SK-N-MC (cell line): Measurements from ENCODE around the gene BST1.
"Not testable (repeated sequence)": the region's sequence is repeated elsewhere in the genome, so short reads cannot be mapped to it uniquely, and the experiment has no call there.

ENCODE experiments used
- DNase-seq: peaks from one replicate; pipeline ENCODE4 v3.0.0-alpha.2; 2011; ENCODE audit warnings: low read depth, low spot score
- H3K27ac ChIP-seq: fragments of 200-600 bp; sonication (generic); 2 replicates; pipeline ENCODE4 v1.5.1; 2016; ENCODE audit warnings: mixed run types
- H3K36me3 ChIP-seq: fragments of 200-600 bp; sonication (generic); 2 replicates; pipeline ENCODE4 v1.6.1; 2017; ENCODE audit warnings: antibody characterized with exemption, low read length, mixed read lengths; ENCODE audit not compliant: insufficient read depth
- H3K4me3 ChIP-seq: fragments of 200-600 bp; sonication (generic); 2 replicates; pipeline ENCODE4 v1.5.1; 2016
- H3K9ac ChIP-seq: fragments of 200-600 bp; sonication (generic); 2 replicates; pipeline ENCODE4 v1.8.0; 2017; ENCODE audit warnings: mixed run types, mixed read lengths; ENCODE audit not compliant: insufficient read length
- H3K9me3 ChIP-seq: fragments of 200-600 bp; sonication (generic); 2 replicates; pipeline ENCODE4 v1.6.1; 2017; ENCODE audit warnings: low read depth, mild to moderate bottlenecking, antibody characterized with exemption, low read length, moderate library complexity, mixed read lengths
- EZH2 ChIP-seq: fragments of 200-600 bp; sonication (generic); IDR thresholded peaks from one replicate; pipeline ENCODE4 v1.6.1; 2017; ENCODE audit warnings: antibody characterized with exemption
- FOXP2 ChIP-seq: optimal IDR thresholded peaks from 2 replicates; pipeline ENCODE3; 2011; ENCODE audit warnings: mild to moderate bottlenecking, moderate library complexity; ENCODE audit not compliant: insufficient read depth; ENCODE audit errors: extremely low read length, control extremely low read depth
- POLR2AphosphoS5 ChIP-seq: IDR thresholded peaks from 2 replicates; pipeline ENCODE4 v1.6.1; 2012; ENCODE audit warnings: mild to moderate bottlenecking, low read depth, low read length, borderline replicate concordance

BST1 gene

GRCh38 chr4:15751153-15751552 is 48.3 kb downstream of the BST1 start:
- H3K27ac ChIP-seq, result no peak overlapping the region
- no peak overlapping the region for H3K9ac ChIP-seq
- H3K36me3 ChIP-seq, result no peaks in the 10 kb centered on the region
- TF ChIP-seq EZH2 (no peak), POLR2AphosphoS5 (no peak), FOXP2 (no peak)
- no peak overlapping the region for H3K4me3 ChIP-seq
- no peaks in the 10 kb centered on the region for H3K9me3 ChIP-seq
- no peak for DNase-seq

DNA sequence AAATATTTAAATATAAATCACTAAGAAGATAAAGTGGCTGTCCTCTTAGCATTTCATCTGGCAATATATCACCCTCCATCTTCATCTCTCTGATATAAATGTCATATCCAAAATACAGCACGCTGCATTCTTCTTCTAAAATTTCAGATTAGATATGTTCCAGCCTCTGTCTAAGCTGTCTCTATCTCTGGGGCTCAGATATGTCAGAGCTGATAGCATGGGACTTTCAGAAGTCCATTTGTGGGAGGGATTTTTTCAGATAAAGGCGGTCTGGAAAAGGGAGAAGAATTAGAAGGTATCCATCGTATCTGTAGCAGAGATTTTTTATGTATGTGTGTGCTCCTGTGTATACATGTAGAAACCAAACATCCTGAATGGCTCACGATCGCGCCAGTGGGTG is 50.2 kb downstream of the BST1 start:
- Histone ChIP-seq H3K36me3 (no peaks in the 10 kb centered on the region), H3K9me3 (no peaks in the 10 kb centered on the region), H3K4me3 (no peak overlapping the region), H3K9ac (no peak overlapping the region), H3K27ac (no peak overlapping the region)
- DNase-seq, result no peak
- TF ChIP-seq FOXP2, result no peak
- TF ChIP-seq EZH2, result no peak

DNA sequence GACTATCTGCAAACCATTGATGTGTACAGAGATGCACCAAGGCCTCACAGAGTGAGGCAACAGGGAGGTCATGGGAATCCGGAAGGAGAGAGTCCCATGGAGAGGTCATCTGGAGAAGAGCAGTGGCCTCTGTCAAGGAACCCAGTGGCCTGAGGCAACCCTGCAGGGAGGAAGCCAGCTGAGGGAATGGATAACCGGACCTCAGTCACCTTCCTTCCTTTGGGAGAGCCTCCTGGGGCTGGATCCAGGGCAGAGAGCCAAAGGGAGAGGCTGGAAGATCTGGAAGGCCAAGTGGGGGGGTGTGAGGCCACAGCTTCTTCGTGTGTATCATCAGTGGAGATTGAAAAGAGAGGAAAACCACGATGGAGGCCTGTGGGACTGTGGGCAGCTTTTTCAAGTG is 50.9 kb downstream of the BST1 start:
- DNase-seq, result no peak
- Histone ChIP-seq H3K9me3 (no peaks in the 10 kb centered on the region), H3K9ac (no peak overlapping the region), H3K4me3 (no peak overlapping the region), H3K36me3 (no peaks in the 10 kb centered on the region), H3K27ac (no peak overlapping the region)
- TF ChIP-seq POLR2AphosphoS5, result no peak

- no peak for DNase-seq
- H3K9me3 ChIP-seq, result no peaks in the 10 kb centered on the region
- no peak overlapping the region for H3K4me3 ChIP-seq
- no peaks in the 10 kb centered on the region for H3K36me3 ChIP-seq
- H3K9ac ChIP-seq, result no peak overlapping the region
- TF ChIP-seq POLR2AphosphoS5, result no peak
- no peak for TF ChIP-seq EZH2
- no peak for TF ChIP-seq FOXP2
- no peak overlapping the region for H3K27ac ChIP-seq
Measured at GRCh38 chr4:15754323-15754722, 51.5 kb downstream of the BST1 start.

DNA sequence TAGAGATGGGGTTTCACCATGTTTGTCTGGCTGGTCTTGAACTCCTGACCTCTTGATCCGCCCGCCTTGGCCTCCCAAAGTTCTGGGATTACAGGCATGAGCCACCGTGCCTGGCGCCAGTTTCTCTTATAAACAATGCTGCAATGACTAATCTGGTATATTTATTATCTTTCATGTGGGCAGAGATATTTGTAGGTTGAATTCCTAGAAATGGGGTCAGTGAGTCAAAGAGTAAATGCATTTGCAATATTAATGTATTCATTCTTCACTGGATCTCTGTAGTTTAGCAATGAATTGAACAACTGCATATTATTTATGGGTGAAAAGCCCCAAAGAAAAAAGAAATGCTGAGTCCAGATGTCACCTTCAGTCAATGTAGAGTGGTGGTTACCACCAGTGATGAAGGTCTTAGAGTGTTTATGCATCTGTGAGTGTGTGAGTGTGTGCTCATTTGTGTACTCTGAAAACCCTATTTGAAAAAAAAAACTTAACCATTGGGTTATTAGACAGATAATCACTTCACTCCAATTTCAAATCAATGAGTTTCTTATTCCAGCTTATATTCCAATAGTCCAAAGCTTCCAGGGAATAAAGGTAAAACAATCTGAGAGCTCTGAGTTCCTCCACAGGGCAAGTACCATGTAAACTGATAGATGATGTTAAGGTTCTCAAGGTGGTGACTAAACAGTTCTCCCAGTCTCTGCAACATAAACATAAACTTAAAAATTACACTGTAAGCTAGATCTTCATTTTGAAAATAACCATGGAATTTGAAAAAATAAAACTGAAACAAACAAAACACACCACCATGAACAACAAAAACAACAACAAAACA is 52.7 kb downstream of the BST1 start:
- no peaks in the 10 kb centered on the region for H3K36me3 ChIP-seq
- H3K9ac ChIP-seq, result no peak overlapping the region
- no peaks in the 10 kb centered on the region for H3K9me3 ChIP-seq
- DNase-seq, result no peak
- no peak for TF ChIP-seq FOXP2
- no peak for TF ChIP-seq POLR2AphosphoS5
- no peak for TF ChIP-seq EZH2
- H3K27ac ChIP-seq, result no peak overlapping the region
- no peak overlapping the region for H3K4me3 ChIP-seq

- no peak overlapping the region for H3K4me3 ChIP-seq
- no peak overlapping the region for H3K27ac ChIP-seq
- no peak for DNase-seq
- no peaks in the 10 kb centered on the region for H3K36me3 ChIP-seq
- no peak for TF ChIP-seq EZH2
- no peak for TF ChIP-seq FOXP2
- TF ChIP-seq POLR2AphosphoS5, result no peak
- H3K9me3 ChIP-seq, result no peaks in the 10 kb centered on the region
- H3K9ac ChIP-seq, result no peak overlapping the region
Measured at GRCh38 chr4:15756361-15756861, 53.5 kb downstream of the BST1 start.

DNA sequence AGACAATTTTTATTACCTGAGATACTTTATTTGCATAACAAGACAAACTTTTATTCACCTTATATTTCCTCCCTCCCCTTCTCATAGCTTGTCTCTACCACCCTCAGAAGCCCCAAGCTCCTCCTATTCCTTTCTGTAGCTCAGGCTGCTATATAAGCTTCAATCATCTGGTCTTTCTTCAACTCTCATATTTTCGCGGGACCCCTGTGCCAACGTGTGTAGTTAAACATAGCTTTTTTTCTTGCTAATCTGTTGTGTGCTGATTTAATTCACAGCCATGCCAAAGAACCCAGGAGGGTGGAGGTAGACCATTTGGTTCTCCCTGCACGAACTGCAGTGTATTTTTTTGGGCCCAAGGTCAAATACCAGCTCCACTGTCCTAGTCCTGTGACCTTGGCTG is 54.2 kb downstream of the BST1 start:
- no peak overlapping the region for H3K27ac ChIP-seq
- no peak overlapping the region for H3K9ac ChIP-seq
- H3K36me3 ChIP-seq, result no peaks in the 10 kb centered on the region
- no peaks in the 10 kb centered on the region for H3K9me3 ChIP-seq
- no peak overlapping the region for H3K4me3 ChIP-seq
- TF ChIP-seq FOXP2, result no peak
- no peak for TF ChIP-seq EZH2
- no peak for TF ChIP-seq POLR2AphosphoS5
- DNase-seq, result no peak

DNA sequence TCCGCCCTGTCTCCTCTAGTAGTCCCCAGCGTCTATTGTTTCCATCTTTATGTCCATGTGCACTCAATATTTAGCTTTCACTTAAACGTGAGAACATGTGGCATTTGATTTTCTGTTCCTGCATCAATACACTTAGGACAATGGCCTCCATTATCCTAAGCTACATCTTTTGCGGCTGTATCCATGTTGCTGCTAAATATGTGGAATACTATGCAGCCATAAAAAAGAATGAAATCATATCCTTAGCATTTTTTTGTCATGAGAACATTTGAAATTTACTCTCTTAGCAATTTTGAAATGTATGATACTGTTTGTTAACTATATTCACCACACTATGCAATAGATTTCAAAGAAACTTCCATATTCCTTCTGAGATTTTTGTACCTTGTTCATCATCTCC is 55.4 kb downstream of the BST1 start:
- no peak overlapping the region for H3K9ac ChIP-seq
- no peak overlapping the region for H3K27ac ChIP-seq
- TF ChIP-seq EZH2, result no peak
- no peak for TF ChIP-seq FOXP2
- TF ChIP-seq POLR2AphosphoS5, result no peak
- no peak for DNase-seq
- no peak overlapping the region for H3K4me3 ChIP-seq
- H3K36me3 ChIP-seq, result no peaks in the 10 kb centered on the region
- H3K9me3 ChIP-seq, result no peaks in the 10 kb centered on the region

- H3K9me3 ChIP-seq, H3K36me3 ChIP-seq, H3K27ac ChIP-seq, DNase-seq, H3K9ac ChIP-seq, H3K4me3 ChIP-seq: not testable (repeated sequence)
Measured at GRCh38 chr4:15762460-15762859, 59.6 kb downstream of the BST1 start.

- Histone ChIP-seq H3K9ac (no peak overlapping the region), H3K4me3 (no peak overlapping the region), H3K27ac (no peak overlapping the region), H3K9me3 (no peaks in the 10 kb centered on the region), H3K36me3 (no peaks in the 10 kb centered on the region)
- TF ChIP-seq FOXP2 (no peak), POLR2AphosphoS5 (no peak), EZH2 (no peak)
- no peak for DNase-seq
Measured at GRCh38 chr4:15765391-15765790, 62.5 kb downstream of the BST1 start.
